ENCODE data around the gene RBM4.
"Not testable (repeated sequence)": the region's sequence is repeated elsewhere in the genome, so short reads cannot be mapped to it uniquely, and the experiment has no call there.

Gene RBM4, protein sequence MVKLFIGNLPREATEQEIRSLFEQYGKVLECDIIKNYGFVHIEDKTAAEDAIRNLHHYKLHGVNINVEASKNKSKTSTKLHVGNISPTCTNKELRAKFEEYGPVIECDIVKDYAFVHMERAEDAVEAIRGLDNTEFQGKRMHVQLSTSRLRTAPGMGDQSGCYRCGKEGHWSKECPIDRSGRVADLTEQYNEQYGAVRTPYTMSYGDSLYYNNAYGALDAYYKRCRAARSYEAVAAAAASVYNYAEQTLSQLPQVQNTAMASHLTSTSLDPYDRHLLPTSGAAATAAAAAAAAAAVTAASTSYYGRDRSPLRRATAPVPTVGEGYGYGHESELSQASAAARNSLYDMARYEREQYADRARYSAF

DNA sequence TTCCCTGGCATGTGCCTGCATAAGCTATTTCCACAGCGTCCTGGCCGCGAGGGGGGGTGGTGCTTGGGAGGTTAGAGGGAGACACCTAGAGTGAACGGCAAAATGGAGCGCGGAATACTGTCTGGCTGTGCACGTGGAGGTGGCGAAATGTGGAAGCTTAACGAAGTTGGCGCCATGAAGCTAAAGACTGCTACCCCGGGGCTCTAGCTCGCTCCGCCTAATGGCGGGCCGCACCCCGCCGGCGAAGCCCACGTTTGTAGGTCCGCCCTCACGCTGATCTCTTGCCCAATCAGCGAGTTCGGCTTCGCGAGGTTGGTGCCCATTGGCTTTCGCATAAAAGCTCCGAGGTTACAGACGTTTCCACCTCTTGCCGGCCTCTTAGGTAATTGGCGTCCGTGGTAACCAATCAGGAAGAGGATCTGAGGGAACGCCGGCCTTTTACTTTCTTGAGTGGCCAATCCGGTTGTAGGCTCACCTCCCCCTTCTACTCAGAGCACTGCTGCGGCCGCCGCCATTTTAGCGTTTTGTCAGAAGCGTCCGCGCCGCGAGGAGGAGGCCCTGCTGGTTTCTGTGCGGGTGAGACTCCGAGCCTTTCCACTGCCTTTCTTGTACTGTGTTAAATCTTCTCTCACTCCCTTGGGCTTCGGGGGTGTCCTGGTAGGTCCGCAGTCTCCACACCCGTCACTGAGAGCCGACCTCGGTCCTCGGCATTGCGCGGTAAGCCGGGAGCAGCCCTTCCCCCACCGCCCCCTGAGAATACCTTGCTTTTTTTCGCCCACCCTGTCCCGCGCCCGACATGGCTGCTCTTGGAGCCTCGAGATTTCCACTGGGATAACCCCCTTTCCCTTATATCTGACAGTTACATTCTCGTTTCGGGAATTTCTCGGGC is at the start of gene RBM4:
Gene RBM4, plus strand, starts transcription at position 527 of the 889 bp plus-strand sequence. CDS start 1,009 bp downstream, outside the sequence.
- peak; percentile 99 for DNase-seq

DNA sequence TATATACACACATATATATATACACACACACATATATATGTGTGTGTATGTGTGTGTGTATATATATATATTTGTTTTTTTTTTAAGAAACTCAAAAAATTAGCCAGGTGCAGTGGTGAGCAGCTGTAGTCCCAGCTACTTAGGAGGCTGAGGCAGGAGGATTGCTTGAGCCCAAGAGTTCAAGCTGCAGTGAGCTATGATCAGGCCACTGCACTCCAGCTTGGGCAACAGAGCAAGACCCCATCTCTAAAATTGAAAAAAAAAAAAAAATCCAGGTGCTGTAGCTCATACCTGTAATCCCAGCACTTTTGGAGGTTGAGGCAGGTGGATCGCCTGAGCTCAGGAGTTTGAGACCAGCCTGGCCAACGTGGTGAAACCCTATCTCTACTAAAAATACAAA is 49.2 kb upstream of the RBM4 start:
- DNase-seq, result not testable (repeated sequence)

DNA sequence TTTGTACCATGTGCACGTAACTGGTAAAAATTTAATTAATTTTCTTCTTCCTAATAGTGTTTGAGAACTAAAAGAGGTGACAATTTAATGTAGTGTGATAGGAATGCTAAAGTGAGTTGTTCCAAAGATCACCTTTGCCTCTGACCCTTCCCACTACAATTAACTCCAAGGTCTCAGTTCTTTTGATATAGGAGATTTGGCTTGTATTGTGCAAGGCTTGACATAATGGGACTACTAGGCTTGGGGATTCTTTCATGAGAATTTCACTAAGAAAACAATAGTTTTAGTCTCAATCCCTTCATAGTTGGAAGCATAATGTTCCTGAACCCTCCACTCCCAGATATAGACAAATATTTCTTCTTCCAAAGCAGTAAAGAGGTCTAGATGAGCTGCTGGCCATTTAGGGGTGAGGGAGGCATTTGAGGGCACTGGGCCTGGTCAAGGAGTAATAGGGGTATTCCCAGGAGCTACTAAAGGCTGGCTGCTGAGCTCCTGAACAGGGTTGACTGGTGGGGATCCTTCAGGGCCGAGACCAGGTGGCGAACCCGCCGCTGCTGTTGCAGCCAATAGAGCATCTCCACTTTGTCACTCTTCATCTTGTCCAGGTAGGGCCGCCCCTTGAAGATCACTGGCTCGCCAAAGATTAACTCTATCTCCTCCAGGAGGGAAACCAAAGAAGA is 48.4 kb upstream of the RBM4 start:
- DNase-seq, result no peak

DNA sequence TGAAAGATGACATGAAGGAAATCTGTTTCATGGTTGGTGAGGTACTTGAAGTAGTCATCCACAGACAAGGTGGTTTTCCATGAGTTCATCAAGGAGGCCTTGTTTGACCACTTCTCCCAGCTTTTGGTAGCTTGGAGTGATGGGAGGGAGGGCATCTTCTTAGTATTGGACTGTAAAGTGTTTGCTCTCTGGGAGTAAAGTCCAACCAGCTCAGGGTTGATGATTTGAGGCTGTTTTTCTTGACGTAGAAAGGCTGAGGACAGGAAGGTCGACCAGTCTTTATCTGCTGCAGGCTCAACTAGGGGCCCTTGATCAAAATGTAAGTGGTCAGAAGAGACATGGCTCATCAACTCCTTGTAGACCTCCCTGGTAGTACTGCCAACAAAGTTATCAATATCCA is 47.3 kb upstream of the RBM4 start:
- DNase-seq, result no peak

DNA sequence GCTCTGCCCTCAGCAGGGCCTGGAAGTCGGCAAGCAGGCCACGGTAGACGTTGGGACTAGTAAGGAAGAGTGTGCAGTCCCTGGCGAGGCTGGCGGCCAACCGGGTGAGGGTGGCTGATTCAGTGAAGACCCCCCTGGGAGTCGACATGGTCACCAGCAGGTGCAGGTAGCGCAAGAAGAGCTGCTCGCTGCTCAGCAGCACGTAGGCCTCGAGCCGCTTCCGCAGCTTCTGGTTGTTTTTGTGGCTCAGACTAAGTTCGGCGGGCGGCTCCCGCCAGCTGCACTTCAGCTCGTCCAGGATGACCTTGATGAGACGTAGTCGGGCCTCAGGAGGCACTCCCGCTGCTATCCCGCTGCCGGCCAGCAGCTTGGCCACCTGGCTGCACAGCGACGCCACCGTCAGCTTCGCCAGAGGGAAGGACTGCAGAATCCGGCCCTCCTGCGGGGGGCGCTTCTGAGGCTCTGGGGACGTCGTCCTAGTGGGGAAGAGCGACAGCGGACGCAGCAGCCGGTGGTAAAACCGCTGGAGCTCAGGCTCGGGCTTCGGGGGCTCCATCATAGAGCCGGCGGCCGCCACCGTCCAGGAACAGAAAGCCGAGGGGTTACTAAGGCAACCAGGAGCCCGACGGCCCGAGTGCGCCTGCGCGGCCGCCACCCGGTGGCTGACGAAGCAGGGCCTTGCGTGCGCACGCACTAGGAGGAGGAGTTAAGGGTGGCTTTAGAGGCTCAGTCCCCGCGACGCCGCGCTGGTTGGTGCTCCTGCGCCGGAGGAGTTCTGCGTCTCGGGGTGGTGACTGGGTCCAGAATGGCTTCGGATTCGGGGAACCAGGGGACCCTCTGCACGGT is 45.8 kb upstream of the RBM4 start, which contains the start of the genes CCDC87 and CCS:
Gene CCDC87, minus strand, starts transcription at position 607 of the 846 bp plus-strand sequence. Its CDS starts 48 bp downstream, at position 559.
Gene CCS, plus strand, starts transcription at position 729 of the 846 bp plus-strand sequence. Its CDS starts 77 bp downstream, at position 806.
- DNase-seq, result peak; percentile 96

DNA sequence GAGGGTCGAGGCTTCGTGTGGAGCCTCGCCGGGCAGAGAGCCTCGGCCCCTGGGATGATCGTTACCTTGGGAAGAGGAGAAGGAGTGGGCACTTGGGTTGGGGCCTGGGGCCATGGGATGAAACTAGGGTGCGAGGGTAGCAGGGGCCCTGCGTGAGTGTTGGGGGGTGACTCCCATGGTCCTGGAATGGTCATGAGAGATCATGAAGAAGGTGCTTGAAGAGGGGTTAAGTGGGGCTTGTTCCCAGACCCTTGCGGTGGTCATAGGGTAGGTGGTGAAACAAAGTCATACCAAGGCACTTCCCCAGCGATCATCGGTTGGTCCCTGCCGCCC is 45.2 kb upstream of the RBM4 start:
- no peak for DNase-seq

DNA sequence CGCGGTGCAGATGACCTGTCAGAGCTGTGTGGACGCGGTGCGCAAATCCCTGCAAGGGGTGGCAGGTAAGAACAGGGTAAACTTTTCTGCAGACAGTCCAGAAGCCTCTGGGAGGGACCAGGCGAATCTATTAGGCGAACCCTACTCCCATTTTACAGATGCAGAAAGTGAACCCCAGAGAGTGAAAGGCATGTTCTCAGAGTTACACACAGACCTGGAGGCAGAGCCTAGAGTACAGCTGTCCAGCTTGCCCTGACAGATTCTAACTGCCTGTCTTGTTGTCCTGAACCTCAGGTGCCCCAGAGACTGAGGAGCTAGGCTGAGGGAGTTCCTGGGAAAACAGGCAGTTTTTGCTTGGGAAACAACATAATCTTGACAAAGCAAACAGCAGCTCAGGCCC is 44.9 kb upstream of the RBM4 start:
- DNase-seq, result no peak

DNA sequence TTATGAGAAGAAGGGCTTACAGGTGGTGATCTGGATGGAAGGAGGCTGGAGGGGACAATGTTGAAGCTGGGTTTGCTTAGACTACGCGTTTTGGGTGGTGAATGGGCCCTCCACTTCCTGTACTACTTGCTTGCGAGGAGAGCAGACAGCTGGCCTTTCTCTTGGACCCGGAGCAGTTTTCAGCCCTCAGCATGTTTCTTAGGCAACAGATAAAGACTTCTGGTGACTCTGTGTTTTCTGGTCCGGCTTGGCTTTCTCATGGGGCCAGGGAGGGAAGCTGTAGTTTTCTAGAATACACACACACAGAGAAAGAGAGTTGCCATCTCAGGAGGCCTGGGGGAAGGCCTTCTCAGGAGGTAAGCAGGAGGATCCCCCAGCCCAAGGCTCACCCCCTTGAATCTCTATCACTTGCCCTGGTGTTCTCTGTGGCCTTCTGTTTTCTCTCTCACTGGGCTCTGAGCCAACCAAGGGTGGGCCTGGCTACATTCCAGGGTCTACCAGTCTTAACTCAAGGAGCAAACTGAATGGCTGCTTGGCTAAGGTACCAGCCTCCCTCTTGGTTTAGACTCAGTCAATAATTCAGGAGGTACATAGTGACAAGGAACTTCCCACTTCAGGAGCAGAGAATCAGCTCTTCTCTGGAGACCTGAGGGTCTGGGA is 43.1 kb upstream of the RBM4 start:
- DNase-seq, result peak; percentile 61

DNA sequence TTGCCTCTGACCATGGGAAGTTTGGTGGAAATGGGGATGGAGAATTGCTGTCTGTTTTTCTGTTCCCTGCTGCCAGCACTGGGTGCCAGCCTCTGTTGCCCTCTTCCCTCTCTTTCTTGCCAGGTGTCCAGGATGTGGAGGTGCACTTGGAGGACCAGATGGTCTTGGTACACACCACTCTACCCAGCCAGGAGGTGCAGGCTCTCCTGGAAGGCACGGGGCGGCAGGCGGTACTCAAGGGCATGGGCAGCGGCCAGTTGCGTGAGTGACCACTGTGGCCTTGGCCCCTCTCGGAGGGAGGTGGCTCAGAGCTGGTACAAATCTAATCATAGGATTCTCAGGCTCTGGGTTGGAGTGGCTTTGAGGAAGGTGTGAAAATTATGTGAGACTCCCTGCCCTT is 39.5 kb upstream of the RBM4 start:
- DNase-seq, result no peak

DNA sequence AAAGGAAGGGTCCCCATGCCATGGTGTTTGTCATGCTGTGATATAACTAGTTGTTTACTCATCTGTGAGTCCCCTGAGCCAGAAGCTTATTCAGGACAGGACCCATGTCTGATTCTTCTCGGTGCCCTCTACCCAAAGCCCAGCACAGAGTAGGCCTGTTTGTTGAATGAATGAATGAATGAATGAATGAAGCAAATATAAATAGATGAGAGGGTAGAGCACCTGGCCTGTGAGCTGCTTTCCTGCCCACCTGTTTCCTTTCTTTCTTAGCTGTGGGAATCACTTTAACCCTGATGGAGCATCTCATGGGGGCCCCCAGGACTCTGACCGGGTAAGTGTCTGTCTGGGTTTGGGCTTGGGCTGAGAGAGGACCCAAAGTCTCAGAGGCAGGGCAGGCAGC is 38.3 kb upstream of the RBM4 start:
- DNase-seq, result no peak

DNA sequence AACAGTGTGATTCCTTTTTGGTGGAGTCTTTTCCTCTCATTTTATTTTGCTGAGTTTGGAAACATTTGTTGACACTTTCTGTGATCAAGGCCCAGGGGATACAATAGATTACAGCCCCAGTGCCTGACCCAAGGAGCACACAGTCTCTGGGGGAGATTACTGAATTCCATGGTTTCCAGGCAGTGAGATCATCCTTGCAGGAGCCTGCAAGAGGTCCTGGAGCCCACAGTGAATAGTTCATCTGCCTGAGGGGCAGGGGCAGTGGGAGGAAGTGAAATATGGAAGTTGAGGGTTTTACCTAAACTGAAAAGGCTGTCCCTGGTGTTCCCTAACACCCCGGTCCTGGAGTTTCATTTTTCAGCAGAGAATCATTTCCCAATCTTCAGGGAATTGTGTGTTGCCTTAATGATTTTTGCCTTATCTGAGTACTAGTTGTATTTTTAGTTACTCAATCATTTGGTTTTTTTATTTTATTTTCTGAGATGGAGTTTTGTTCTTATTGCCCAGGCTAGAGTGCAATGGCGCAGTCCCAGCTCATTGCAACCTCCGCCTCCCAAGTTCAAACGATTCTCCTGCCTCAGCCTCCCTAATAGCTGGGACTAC is 37.8 kb upstream of the RBM4 start:
- no peak for DNase-seq

DNA sequence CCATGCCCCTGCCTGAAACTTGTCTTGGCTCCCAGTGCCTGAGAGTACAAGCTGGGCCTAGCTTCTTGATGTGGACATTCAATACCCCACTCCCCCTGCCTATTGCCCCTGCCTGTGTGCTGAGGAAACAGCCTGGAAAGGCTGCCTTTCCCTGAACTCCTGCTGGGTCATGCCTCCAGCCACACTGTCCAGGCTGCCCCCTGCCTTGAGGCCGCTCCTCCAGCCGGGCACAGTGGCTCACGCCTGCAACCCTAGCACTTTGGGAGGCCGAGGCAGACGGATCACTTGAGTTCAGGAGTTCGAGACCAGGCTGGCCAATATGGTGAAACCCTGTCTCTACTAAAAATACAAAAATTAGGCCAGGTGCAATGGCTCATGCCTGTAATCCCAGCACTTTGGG is 35.4 kb upstream of the RBM4 start:
- DNase-seq, result no peak

DNA sequence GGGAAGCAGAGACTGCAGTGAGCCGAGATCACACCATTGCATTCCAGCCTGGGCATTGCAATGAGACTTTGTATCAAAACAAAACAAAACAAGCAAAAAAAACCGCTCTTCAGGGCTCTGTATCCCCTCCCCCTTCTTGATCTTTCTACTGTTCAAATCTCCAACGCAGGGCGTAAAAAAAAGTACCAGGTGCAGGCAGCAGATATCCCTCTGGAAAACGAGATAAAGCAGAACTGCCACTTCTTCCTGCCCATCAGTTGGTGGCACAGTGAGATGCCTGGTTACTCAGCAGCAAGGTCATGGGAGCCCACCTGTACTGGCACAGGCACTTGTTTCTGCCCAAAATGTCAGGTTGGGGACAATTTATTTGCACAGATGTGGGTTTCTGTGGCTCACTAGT is 34.3 kb upstream of the RBM4 start:
- DNase-seq, result peak; percentile 31

DNA sequence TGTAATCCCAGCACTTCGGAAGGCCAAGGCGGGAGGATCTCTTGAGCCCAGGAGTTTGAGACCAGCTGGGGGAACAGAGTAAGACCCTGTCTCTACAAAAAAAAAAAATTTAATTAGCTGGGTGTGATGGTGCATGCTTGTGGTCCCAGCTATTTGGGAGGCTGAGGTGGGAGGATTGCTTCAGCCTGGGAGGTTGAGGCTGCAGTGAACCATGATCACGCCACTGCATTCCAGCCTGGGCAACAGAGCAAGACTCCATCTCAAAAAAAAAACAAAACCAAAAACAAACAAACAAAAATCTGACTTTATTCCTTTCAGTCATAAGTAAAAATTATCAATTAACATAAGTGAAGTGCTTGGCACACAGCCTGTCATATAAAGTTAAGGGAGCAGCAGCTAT is 31.9 kb upstream of the RBM4 start:
- DNase-seq, result not testable (repeated sequence)

DNA sequence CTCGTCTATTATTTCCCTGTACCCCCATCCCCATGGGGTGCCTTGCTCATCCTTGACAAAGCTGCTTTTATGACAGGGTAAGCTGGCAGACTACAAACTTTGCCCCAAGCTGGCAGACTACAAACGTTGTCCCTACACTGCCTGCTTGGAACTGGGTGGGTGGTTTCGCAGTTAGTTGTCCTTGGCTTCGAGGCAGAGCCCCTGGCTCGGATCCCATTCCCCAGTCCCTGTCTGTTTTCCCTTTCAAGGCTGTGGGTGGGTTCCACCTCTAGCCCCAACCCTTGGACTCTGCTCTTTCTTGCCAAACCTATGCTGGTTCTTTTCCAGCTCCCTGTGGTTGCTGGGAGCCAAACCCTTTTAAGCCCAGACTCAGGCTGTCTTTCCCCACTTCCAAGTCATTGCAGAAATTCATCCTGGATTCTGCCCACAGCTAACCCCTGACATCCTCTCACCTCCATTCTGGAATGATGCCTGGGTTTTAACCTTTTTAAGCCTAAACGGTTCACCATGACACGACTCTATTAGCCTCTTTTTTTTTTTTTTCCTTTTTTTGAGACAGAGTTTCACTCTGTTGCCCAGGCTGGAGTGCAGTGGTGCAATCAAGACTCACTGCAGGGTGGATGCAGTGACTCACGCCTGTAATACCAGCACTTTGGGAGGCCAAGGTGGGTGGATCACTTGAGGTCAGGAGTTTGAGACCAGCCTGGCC is 31.2 kb upstream of the RBM4 start:
- DNase-seq, result no peak

DNA sequence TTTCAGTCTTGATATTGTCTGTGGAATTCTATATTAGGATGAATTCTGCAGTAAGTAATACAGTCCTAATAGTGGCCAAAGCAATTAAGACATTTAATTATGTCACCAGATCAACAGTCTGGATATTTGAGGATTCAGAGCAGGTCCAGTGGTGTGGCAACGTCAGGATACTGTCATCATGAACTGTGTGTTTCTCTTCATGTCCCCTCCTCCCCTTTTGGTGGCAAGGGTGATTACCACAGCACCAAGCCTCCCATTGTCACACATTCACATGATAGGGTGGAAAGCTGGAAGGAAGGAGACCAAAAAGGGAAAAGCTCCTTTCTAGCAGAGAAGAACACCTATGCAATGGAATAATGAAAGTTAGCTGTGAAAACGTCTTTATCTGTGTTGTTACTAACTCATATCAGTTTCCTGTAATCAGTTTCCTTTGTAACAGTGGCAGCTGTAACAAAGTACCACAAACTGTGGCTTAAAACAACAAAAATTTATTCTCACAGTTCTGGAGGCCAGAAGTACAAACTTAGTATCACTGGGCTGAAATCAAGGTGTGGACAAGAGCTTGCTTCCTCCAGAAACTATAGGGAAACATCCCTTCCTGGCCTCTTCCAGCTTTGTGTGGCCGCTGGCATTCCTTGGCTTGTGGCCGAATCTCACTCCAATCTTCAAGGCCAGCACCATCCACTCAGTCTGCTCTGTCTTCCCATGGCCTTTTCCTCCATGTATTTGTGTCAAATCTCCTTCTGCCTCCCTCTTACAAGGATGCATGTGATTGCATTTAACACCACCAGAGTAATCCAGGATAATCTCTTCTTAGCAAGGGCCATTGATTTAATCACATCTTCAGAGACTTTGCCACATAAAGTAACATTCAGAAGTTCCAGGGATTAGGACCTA is 28.5 kb upstream of the RBM4 start:
- peak; percentile 24 for DNase-seq

DNA sequence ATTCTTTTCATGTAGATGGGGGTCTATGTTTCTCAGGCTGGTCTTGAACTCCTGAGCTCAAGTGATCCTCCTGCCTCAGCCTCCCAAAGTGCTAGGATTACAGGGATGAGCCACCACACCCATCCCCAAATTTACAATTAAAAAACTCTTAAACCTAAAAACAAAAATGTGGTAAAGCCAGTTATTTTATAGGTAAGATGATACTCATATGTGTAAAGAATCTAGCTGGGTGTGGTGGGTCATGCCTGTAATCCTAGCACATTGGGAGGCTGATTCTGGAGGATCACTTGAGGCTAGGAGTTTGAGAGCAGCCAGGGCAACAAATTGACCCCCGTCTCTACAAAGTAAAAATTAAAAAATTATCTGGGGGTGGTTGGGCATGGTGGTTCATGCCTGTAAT is 26.0 kb upstream of the RBM4 start:
- no peak for DNase-seq

DNA sequence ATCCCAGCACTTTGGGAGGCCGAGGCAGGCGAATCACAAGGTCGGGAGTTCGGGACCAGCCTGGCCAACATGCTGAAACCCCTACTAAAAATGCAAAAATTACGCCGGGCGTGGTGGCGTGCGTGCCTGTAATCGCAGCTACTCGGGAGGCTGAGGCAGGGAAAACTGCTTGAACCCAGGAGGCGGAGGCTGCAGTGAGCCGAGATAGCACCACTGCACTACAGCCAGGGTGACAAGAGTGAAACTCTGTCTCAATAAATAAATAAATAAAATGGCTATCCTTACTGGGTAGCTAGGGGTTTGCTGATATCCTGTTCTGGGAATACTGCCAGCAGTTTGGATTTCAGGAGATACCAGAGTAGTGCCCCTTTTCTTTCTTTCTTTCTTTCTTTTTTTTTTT is 24.4 kb upstream of the RBM4 start:
- no peak for DNase-seq

DNA sequence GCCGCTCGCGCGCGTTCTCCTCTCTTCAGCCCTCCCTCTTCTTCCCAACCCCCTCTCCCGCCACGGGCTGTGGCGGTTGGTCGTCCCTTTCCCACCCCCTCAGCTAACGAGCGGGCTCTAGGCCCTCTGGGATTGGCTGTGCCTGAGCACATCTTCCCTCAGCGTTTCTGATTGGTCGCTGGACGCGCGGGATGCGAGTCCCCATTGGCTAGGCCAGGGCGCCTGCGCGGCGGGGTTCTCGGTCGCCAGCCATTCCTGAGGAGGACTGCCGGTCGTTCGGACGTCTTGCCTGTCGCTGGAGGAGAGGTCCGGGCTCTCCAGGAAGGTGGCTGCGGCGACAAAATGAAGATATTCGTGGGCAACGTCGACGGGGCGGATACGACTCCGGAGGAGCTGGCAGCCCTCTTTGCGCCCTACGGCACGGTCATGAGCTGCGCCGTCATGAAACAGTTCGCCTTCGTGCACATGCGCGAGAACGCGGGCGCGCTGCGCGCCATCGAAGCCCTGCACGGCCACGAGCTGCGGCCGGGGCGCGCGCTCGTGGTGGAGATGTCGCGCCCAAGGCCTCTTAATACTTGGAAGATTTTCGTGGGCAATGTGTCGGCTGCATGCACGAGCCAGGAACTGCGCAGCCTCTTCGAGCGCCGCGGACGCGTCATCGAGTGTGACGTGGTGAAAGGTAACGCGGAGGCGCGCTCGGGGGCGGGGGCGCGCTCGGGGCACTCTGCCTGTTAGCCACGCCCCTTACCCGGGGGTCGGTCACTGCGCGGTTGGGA is 21.9 kb upstream of the RBM4 start, which contains the start of gene RBM14:
Gene RBM14, plus strand, starts transcription at position 252 of the 776 bp plus-strand sequence. Its CDS starts 91 bp downstream, at position 343.
- DNase-seq, result peak; percentile 99
